Activated CD4-positive, alpha-beta memory T cell treated with anti-CD3 and anti-CD28 coated beads for 36 hours (primary cell): ENCODE measurements around the gene CYP24A1. TPM values are rescaled to one million over a fixed set of nuclear protein-coding genes. Genes with fewer than 3 reads are reported as not detected.
A peak's percentile ranks its signal among the peaks of the same experiment; 100 is the strongest.

Source experiments
- CTCF ChIA-PET: fragments of 350-600 bp; sonication (Branson Sonifier 250); formaldehyde crosslinking; loops from one replicate; lab custom pipeline; 2021; ENCODE audit warnings: antibody characterized with exemption, inconsistent platforms; lab: Charles Lee
- POLR2A ChIA-PET: fragments of 350-600 bp; sonication (Branson Sonifier 250); formaldehyde crosslinking; loops from one replicate; lab custom pipeline; 2021; ENCODE audit warnings: antibody characterized with exemption; lab: Charles Lee
- DNase-seq: peaks from one replicate; pipeline ENCODE4 v3.0.0-alpha.2; 2020
- H3K27ac Mint-ChIP-seq: one replicate; pipeline ENCODE4 v1.8.0; 2021; ENCODE audit warnings: mixed read lengths
- H3K27me3 Mint-ChIP-seq: one replicate; pipeline ENCODE4 v1.8.0; 2021; ENCODE audit warnings: mixed read lengths
- H3K36me3 Mint-ChIP-seq: one replicate; pipeline ENCODE4 v1.8.0; 2021; ENCODE audit warnings: mixed read lengths
- H3K4me1 Mint-ChIP-seq: one replicate; pipeline ENCODE4 v1.8.0; 2021; ENCODE audit warnings: low read depth, mixed read lengths
- H3K4me3 Mint-ChIP-seq: one replicate; pipeline ENCODE4 v1.8.0; 2021; ENCODE audit warnings: mild to moderate bottlenecking, mixed read lengths
- H3K9me3 Mint-ChIP-seq: one replicate; pipeline ENCODE4 v1.8.0; 2021; ENCODE audit warnings: mixed read lengths
- intact Hi-C: fragments of 100-400 bp; cut with micrococcal nuclease; formaldehyde crosslinking; loops from one replicate; pipeline ENCODE4 v1.15.1; 2023
- total RNA-seq, 2 experiments: library from RNA; stranded (reverse); gene quantifications; one replicate each; pipeline ENCODE4 v1.2.3, GENCODE V29; 2021

CYP24A1 gene
- total RNA-seq, 2 experiments from 2014 or later: 0.57 to 0.92 TPM

- CTCF ChIA-PET: interaction anchor here (0.6 to 1.4 kb wide), 3 partner anchors 9 to 12 kb away, joined by 3 to 6 read pairs (median 5); no protein-coding TSS in a partner anchor
- Mint-ChIP-seq H3K4me1 (no peaks in the 10 kb centered on the region), H3K27me3 (peaks cover 27% of the 10 kb centered on the region)
Observed at GRCh38 chr20:54188132-54188849, 14.5 kb upstream of the CYP24A1 start.

DNA sequence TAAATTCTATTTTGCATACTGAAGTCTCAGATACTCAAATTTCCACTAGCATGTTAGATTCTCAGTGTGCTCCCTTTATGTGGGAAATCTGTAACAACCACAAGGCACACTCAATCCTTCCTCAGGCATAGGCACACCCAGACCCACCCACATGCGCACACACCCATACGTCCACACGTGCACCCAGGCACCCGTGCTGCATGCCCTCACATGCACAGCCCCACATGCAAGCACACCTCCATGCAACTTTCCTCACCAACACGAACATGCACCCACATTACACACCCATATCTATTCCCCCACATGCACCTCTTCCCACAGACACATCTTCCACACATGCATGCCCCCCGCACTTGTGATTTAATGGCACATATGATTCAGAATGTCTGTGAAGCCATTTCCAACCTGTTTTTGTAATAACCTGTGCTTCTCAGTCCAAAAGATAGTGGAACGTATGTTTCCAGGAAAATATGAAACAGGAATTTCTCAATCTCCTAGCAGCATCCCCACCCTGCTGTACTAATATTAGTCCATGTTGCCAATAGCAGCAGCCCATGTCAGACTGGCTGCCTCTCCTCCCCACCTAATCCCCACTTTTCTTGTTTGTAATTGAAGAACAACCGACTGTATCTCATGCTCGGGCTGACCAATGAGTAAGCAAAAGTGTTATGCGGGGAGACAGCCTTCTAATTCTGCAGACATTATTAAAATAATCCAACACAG, 11.3 kb upstream of the CYP24A1 start:
- POLR2A ChIA-PET: no interaction called here
- Mint-ChIP-seq H3K9me3 (no peaks in the 10 kb centered on the region), H3K4me1 (no peaks in the 10 kb centered on the region)

More at GRCh38 chr20:54188132-54188849, 14.5 kb upstream of the CYP24A1 start:
- POLR2A ChIA-PET: no interaction called here
- intact Hi-C loops: no loop called here
- Mint-ChIP-seq H3K27ac (no peak overlapping the region), H3K9me3 (no peaks in the 10 kb centered on the region), H3K36me3 (no peaks in the 10 kb centered on the region), H3K4me3 (no peak overlapping the region)
- no peak for DNase-seq

DNA sequence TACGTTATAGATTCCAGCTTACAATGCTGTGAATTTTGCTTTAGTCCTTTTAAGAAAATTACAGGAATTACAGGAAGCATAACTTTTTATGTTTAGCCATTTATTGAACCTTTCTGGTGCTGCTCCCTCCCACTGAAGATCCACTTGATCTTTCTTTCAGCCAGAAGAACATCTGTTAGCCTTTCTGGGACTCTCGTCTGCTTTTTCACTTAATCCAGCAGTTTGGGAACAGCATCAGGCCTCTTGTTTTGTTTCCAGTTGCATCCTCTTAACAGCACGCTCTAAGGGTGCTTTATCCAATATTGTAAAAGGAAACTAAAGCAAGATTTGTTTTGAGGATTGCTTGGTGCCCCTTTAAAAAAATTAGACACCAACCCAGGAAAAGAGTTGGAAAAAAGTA, 10.3 kb upstream of the CYP24A1 start:
- CTCF ChIA-PET: interaction anchor here (0.9 kb wide), 1 partner anchor 81 kb away, joined by 4 read pairs; no protein-coding TSS in a partner anchor
- H3K36me3 Mint-ChIP-seq: no peaks in the 10 kb centered on the region

More for the DNA sequence above, 11.3 kb upstream of the CYP24A1 start:
- CTCF ChIA-PET: interaction anchor here (0.9 kb wide), 1 partner anchor 82 kb away, joined by 4 read pairs; no protein-coding TSS in a partner anchor
- intact Hi-C loops: no loop called here
- no peak overlapping the region for H3K27ac Mint-ChIP-seq
- DNase-seq: no peak
- no peaks in the 10 kb centered on the region for H3K36me3 Mint-ChIP-seq
- no peak overlapping the region for H3K4me3 Mint-ChIP-seq
- H3K27me3 Mint-ChIP-seq: peaks cover 16% of the 10 kb centered on the region

GRCh38 chr20:54180931-54181330, 7.1 kb upstream of the CYP24A1 start:
- POLR2A ChIA-PET: no interaction called here
- H3K4me3 Mint-ChIP-seq: no peak overlapping the region
- DNase-seq: no peak
- intact Hi-C loops: no loop called here
- CTCF ChIA-PET: no interaction called here
- peaks cover 27% of the 10 kb centered on the region for H3K27me3 Mint-ChIP-seq
- no peaks in the 10 kb centered on the region for H3K9me3 Mint-ChIP-seq
- no peaks in the 10 kb centered on the region for H3K4me1 Mint-ChIP-seq
- no peaks in the 10 kb centered on the region for H3K36me3 Mint-ChIP-seq
- no peak overlapping the region for H3K27ac Mint-ChIP-seq

More for the DNA sequence above, 10.3 kb upstream of the CYP24A1 start:
- H3K27ac Mint-ChIP-seq: no peak overlapping the region
- H3K27me3 Mint-ChIP-seq: peaks cover 16% of the 10 kb centered on the region
- DNase-seq: no peak
- H3K4me3 Mint-ChIP-seq: no peak overlapping the region
- POLR2A ChIA-PET: no interaction called here
- intact Hi-C loops: no loop called here
- H3K9me3 Mint-ChIP-seq: no peaks in the 10 kb centered on the region
- no peaks in the 10 kb centered on the region for H3K4me1 Mint-ChIP-seq

- peaks cover 26% of the 10 kb centered on the region for H3K27me3 Mint-ChIP-seq
- POLR2A ChIA-PET: no interaction called here
Observed at GRCh38 chr20:54179946-54180345, 6.2 kb upstream of the CYP24A1 start.

DNA sequence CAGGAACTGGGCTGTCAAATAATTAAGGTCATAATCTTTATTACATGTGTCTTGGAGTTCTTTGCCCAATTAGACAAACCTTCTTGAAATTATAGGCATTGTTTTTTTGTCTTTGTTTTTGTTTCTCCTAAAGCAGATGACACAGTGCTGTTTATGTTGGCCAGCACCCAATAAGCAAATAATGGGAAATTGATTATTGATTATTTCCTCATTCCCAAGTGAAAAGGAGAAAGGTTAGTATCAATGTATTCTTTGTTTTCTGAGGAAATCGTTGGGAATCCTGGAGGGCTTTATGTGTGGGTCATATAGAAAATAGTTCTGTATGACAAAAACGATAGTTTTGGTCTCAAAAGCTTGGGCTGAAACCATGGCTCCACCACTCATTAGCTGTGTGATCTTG, 4.5 kb upstream of the CYP24A1 start:
- H3K27me3 Mint-ChIP-seq: peaks cover 31% of the 10 kb centered on the region
- H3K4me1 Mint-ChIP-seq: peaks cover 13% of the 10 kb centered on the region
- intact Hi-C loops: no loop called here
- H3K27ac Mint-ChIP-seq: no peak overlapping the region
- DNase-seq: no peak
- no peaks in the 10 kb centered on the region for H3K36me3 Mint-ChIP-seq
- ChIA-PET CTCF (interaction anchor here (1.4 to 1.6 kb wide), 2 partner anchors 9 to 74 kb away, joined by 3 to 6 read pairs; no protein-coding TSS in a partner anchor), POLR2A (interaction anchor here (0.9 kb wide), 1 partner anchor 733 kb away, joined by 5 read pairs; no protein-coding TSS in a partner anchor)
- H3K4me3 Mint-ChIP-seq: no peak overlapping the region
- H3K9me3 Mint-ChIP-seq: no peaks in the 10 kb centered on the region

More at GRCh38 chr20:54179946-54180345, 6.2 kb upstream of the CYP24A1 start:
- Mint-ChIP-seq H3K4me1 (no peaks in the 10 kb centered on the region), H3K9me3 (no peaks in the 10 kb centered on the region), H3K27ac (no peak overlapping the region), H3K36me3 (no peaks in the 10 kb centered on the region), H3K4me3 (no peak overlapping the region)
- intact Hi-C loops: no loop called here
- CTCF ChIA-PET: no interaction called here
- DNase-seq: no peak

- ChIA-PET POLR2A (no interaction called here), CTCF (interaction anchor here (0.6 kb wide), 1 partner anchor 11 kb away, joined by 6 read pairs; no protein-coding TSS in a partner anchor)
- intact Hi-C loops: no loop called here
- Mint-ChIP-seq H3K27ac (no peak overlapping the region), H3K27me3 (peaks cover 38% of the 10 kb centered on the region), H3K36me3 (no peaks in the 10 kb centered on the region), H3K9me3 (no peaks in the 10 kb centered on the region), H3K4me3 (no peak overlapping the region), H3K4me1 (peaks cover 21% of the 10 kb centered on the region)
- DNase-seq: no peak
Observed at GRCh38 chr20:54177378-54177777, 3.6 kb upstream of the CYP24A1 start.

- ChIA-PET CTCF (interaction anchor here (1.3 kb wide), 1 partner anchor 73 kb away, joined by 7 read pairs; no protein-coding TSS in a partner anchor), POLR2A (interaction anchor here (0.7 kb wide), 1 partner anchor 247 kb away, joined by 3 read pairs; no protein-coding TSS in a partner anchor)
- Mint-ChIP-seq H3K27ac (no peak overlapping the region), H3K4me3 (no peak overlapping the region), H3K4me1 (peaks cover 22% of the 10 kb centered on the region), H3K36me3 (no peaks in the 10 kb centered on the region), H3K27me3 (peaks cover 45% of the 10 kb centered on the region), H3K9me3 (no peaks in the 10 kb centered on the region)
- intact Hi-C loops: no loop called here
- DNase-seq: no peak
Observed at GRCh38 chr20:54176610-54177009, 2.8 kb upstream of the CYP24A1 start.

- Mint-ChIP-seq H3K4me3 (peak overlapping the region; percentile 6), H3K36me3 (no peaks in the 10 kb centered on the region), H3K9me3 (no peaks in the 10 kb centered on the region), H3K27ac (no peak overlapping the region), H3K27me3 (peaks cover 54% of the 10 kb centered on the region), H3K4me1 (peaks cover 22% of the 10 kb centered on the region)
- intact Hi-C loops: no loop called here
- CTCF ChIA-PET: interaction anchor here (0.8 to 2.4 kb wide), 3 partner anchors 34 to 112 kb away, joined by 3 to 8 read pairs (median 5); partner anchors contain the start of gene PFDN4
- DNase-seq: no peak
- POLR2A ChIA-PET: no interaction called here
Observed at GRCh38 chr20:54174457-54175175, 830 bp upstream of the CYP24A1 start.

- H3K27ac Mint-ChIP-seq: peak overlapping the region; percentile 13
- H3K4me1 Mint-ChIP-seq: peaks cover 22% of the 10 kb centered on the region
- H3K4me3 Mint-ChIP-seq: peak overlapping the region; percentile 55
- H3K27me3 Mint-ChIP-seq: peaks cover 58% of the 10 kb centered on the region
- CTCF ChIA-PET: interaction anchor here (2.4 kb wide), 1 partner anchor 69 kb away, joined by 8 read pairs; no protein-coding TSS in a partner anchor
- H3K9me3 Mint-ChIP-seq: no peaks in the 10 kb centered on the region
- no peaks in the 10 kb centered on the region for H3K36me3 Mint-ChIP-seq
- intact Hi-C loops: no loop called here
- peak; percentile 28 for DNase-seq
- POLR2A ChIA-PET: no interaction called here
Observed at GRCh38 chr20:54172856-54173652, 732 bp downstream of the CYP24A1 start.

DNA sequence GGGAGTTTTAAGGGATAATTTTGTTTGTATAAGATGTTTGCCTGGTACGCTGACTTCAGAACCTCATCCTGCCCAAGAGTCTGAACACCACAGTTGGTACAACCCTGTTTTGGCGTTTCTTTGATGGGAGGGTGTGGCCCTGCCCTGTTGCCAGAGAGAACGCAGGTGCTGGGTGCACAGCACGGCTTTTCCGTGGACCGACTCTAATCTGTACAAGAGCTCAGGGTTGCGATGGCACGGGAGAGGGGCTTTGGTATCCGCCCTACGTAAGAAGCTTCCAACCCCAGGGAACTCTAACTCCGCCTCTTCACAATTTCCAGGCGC, 1.3 kb downstream of the CYP24A1 start:
- Mint-ChIP-seq H3K9me3 (no peaks in the 10 kb centered on the region), H3K27me3 (peaks cover 62% of the 10 kb centered on the region), H3K27ac (no peak overlapping the region), H3K4me1 (peaks cover 22% of the 10 kb centered on the region), H3K4me3 (peak overlapping the region; percentile 16), H3K36me3 (no peaks in the 10 kb centered on the region)
- CTCF ChIA-PET: interaction anchor here (2.4 kb wide), 1 partner anchor 69 kb away, joined by 8 read pairs; no protein-coding TSS in a partner anchor
- intact Hi-C loops: no loop called here
- DNase-seq: no peak
- POLR2A ChIA-PET: no interaction called here
